ENCODE measurements around the gene CHD1. TPM values are rescaled to one million over a fixed set of nuclear protein-coding genes. Genes with fewer than 3 reads are reported as not detected.
A peak's percentile ranks its signal among the peaks of the same experiment; 100 is the strongest.

Gene CHD1
- total and polyA plus RNA-seq, 2 of the 13 experiments (the other 11 are each of a cell fraction or from before 2014, with no cell fraction given) = 22.8 to 55.9 TPM

DNA sequence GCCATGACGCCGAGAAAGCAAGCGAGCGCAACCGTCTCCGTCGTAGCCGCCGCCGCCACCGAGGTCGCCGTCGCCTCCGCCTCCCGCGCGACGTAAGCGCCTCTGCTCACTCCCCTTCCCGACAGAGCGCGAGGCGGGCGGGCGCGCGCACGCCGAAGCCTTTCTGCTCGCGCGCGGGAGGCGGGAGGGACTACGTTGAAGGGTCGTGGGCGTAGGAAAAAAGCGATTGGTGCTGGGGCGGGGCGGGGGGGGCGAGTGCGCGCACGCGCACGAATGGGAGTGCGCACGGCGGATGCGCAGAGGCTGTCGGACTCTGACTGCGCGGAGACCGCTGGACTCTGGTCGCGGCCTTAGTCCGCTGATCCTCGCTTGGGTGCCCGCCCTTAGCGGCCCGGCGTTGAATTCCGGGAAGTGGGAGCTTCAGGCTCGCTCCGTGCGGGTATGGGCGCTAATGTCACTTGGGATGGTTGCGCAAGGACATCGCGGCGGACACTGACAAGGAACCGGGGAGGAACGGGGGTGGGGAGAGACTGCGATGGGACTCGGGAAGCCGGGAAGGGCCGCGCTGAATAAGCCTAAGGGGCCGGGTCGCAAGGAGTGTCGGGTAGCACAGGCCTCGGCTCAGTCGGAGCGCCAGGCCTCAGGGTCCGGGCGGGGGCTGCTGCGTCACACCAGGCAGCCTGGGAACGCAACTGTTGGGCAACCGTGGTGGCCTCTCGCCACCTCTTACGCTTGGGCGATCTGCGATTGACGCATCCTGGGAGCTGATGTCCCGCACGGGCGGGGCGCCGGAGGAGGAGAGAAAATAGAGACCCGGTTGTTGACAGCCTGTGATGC lies at the start of gene CHD1 (continued):
- TF ChIP-seq SPEN (CRISPR knock-in tag; IDR thresholded peaks at IDR 0.05; ENCODE audit: low read depth) = peak; percentile 99
- TF ChIP-seq RBAK (CRISPR knock-in tag; IDR thresholded peaks at IDR 0.05) = no peak
- TF ChIP-seq ZNF747 (CRISPR knock-in tag; IDR thresholded peaks at IDR 0.05; ENCODE audit: borderline replicate concordance) = peak; percentile 79; the same call in 1 of the 2 replicates
- TF ChIP-seq POLR2AphosphoS5 (IDR thresholded peaks at IDR 0.05; ENCODE audit: low read depth, low read length) = peak; percentile 73
- peak; percentile 97 for TF ChIP-seq KDM5B (CRISPR knock-in tag; IDR thresholded peaks at IDR 0.05; ENCODE audit: borderline replicate concordance)
- peak; percentile 75 to 93 for TF ChIP-seq HMGXB4 (CRISPR knock-in tag; IDR thresholded peaks at IDR 0.05; ENCODE audit: borderline replicate concordance in 1 of 2, low read depth in 1 of 2)
- TF ChIP-seq REXO4 (CRISPR knock-in tag; IDR thresholded peaks at IDR 0.05; ENCODE audit: borderline replicate concordance) = peak; percentile 62; the same call in 1 of the 2 replicates
- peak; percentile 42; the same call in 1 of the 2 replicates for TF ChIP-seq EEA1 (CRISPR knock-in tag; IDR thresholded peaks at IDR 0.05; ENCODE audit: borderline replicate concordance)
- TF ChIP-seq TBX2 (CRISPR knock-in tag; IDR thresholded peaks at IDR 0.05; ENCODE audit: borderline replicate concordance) = peak; percentile 96
- TF ChIP-seq, protein P1, sequence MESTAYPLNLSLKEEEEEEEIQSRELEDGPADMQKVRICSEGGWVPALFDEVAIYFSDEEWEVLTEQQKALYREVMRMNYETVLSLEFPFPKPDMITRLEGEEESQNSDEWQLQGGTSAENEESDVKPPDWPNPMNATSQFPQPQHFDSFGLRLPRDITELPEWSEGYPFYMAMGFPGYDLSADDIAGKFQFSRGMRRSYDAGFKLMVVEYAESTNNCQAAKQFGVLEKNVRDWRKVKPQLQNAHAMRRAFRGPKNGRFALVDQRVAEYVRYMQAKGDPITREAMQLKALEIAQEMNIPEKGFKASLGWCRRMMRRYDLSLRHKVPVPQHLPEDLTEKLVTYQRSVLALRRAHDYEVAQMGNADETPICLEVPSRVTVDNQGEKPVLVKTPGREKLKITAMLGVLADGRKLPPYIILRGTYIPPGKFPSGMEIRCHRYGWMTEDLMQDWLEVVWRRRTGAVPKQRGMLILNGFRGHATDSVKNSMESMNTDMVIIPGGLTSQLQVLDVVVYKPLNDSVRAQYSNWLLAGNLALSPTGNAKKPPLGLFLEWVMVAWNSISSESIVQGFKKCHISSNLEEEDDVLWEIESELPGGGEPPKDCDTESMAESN (CRISPR knock-in tag; conservative IDR thresholded peaks at IDR 0.05) = peak; percentile 91
- TF ChIP-seq ARID2 (CRISPR knock-in tag; IDR thresholded peaks at IDR 0.05; ENCODE audit: borderline replicate concordance) = peak; percentile 43; the same call in 1 of the 2 replicates
- peak; percentile 95 for TF ChIP-seq ZNF343 (CRISPR knock-in tag; IDR thresholded peaks at IDR 0.05)
- TF ChIP-seq ZNF724P (CRISPR knock-in tag; IDR thresholded peaks at IDR 0.05; ENCODE audit: borderline replicate concordance) = peak; percentile 71; the same call in 1 of the 2 replicates
- TF ChIP-seq, protein P2, sequence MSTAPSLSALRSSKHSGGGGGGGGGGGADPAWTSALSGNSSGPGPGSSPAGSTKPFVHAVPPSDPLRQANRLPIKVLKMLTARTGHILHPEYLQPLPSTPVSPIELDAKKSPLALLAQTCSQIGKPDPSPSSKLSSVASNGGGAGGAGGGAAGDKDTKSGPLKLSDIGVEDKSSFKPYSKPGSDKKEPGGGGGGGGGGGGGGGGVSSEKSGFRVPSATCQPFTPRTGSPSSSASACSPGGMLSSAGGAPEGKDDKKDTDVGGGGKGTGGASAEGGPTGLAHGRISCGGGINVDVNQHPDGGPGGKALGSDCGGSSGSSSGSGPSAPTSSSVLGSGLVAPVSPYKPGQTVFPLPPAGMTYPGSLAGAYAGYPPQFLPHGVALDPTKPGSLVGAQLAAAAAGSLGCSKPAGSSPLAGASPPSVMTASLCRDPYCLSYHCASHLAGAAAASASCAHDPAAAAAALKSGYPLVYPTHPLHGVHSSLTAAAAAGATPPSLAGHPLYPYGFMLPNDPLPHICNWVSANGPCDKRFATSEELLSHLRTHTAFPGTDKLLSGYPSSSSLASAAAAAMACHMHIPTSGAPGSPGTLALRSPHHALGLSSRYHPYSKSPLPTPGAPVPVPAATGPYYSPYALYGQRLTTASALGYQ (CRISPR knock-in tag; IDR thresholded peaks at IDR 0.05) = peak; percentile 12; the same call in 1 of the 2 replicates
- peak; percentile 10; the same call in 1 of the 2 replicates for TF ChIP-seq RFX5 (IDR thresholded peaks at IDR 0.05; ENCODE audit: low read depth, low read length)
- TF ChIP-seq ZNF280D (CRISPR knock-in tag; IDR thresholded peaks at IDR 0.05) = 0 out of 2 replicates have a peak, but pooled peaks have one; percentile 30
- TF ChIP-seq MIER2 (CRISPR knock-in tag; IDR thresholded peaks at IDR 0.05) = no peak; the same call in 1 of the 2 replicates

Measured in HepG2 (cell line).